Measurements from ENCODE around the gene ITGA5.

Gene ITGA5

DNA sequence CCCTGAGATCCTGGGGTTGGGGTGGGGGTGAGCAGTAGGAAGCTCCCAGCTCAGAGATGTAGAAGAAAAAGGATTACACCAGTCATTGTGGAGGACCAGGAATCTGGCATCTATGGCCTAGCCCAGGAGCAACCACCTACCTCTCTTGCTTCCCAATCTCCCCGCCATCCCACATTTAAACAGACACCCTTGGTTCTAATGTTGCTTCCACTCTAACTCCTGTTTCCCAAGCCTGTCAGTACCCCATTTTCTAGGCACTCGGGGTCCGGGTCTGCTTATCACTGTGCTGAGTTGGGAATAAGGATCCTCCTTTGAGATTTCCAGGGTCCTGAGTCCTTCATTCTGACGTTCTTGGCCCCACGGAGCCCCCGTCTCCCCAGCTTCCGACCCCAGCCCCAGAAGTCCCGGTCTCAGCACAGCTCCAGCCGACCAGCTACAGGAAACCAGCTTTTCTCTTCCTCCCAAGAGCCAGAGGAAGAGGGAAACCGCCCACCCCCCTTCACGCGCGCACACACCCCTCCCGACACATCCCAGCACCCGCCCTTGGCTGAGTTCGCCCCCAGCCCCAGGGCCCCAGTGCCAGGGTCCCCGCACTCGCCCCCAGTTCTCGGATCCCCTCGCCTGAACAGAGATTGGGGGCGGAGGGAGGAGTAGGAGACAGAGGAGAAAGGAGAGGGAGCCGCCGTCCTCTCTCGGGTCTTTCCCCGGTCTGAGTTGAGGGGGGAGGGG is 1.2 kb downstream of the ITGA5 start:
- no peak for TF ChIP-seq ZFX (IDR thresholded peaks at IDR 0.05; ENCODE audit: borderline replicate concordance)
- TF ChIP-seq, protein P1, sequence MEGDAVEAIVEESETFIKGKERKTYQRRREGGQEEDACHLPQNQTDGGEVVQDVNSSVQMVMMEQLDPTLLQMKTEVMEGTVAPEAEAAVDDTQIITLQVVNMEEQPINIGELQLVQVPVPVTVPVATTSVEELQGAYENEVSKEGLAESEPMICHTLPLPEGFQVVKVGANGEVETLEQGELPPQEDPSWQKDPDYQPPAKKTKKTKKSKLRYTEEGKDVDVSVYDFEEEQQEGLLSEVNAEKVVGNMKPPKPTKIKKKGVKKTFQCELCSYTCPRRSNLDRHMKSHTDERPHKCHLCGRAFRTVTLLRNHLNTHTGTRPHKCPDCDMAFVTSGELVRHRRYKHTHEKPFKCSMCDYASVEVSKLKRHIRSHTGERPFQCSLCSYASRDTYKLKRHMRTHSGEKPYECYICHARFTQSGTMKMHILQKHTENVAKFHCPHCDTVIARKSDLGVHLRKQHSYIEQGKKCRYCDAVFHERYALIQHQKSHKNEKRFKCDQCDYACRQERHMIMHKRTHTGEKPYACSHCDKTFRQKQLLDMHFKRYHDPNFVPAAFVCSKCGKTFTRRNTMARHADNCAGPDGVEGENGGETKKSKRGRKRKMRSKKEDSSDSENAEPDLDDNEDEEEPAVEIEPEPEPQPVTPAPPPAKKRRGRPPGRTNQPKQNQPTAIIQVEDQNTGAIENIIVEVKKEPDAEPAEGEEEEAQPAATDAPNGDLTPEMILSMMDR (IDR thresholded peaks at IDR 0.05), result no peak
- H3K27ac ChIP-seq, result no peak overlapping the region

DNA sequence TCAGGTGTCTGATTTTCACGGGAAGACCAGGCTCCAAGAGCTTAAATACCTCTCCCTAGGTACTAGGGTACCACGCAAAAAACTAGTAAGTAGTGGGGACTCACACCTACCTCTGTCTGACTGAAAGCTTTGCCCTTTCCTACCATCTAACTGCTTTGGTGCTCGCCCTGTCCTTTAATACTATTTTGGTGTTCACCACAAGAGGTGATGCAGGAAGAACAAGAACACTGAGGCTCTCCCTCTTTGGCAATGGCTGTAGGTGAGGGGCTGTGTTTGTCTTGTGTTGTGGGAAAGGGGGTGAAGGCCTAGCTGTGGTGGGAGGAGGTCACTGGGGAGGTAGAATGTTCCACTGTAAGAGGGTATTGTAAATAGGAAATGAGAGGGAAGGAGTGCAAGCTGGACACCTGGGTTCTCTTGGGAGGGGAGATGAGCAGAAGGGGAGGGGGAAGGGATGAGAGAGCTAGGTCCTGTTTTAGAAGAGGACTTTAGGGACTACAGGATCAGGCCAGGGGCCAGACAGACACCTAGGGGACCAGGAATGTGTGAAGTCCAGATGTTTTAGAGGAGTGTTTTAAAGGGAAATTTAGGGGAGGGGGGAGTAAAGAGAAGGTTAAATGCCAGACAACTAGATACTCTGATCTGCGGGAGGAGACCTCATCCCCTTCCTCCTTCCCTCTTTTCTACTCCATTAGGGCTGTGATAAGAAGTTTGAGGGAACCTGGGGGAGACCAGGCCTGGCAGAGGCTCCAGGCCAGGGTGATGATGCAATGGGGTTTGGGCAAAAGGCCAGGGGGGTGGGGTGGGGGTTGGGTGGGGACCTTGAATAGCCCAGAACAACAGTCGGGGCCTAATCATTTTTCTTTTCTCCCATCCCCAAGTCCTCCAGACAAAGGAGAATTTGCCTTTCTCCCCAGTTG is 2.1 kb downstream of the ITGA5 start:
- no peak overlapping the region for H3K27ac ChIP-seq
- TF ChIP-seq ZFX (IDR thresholded peaks at IDR 0.05; ENCODE audit: borderline replicate concordance), result no peak
- TF ChIP-seq, protein P1 (IDR thresholded peaks at IDR 0.05), result no peak

DNA sequence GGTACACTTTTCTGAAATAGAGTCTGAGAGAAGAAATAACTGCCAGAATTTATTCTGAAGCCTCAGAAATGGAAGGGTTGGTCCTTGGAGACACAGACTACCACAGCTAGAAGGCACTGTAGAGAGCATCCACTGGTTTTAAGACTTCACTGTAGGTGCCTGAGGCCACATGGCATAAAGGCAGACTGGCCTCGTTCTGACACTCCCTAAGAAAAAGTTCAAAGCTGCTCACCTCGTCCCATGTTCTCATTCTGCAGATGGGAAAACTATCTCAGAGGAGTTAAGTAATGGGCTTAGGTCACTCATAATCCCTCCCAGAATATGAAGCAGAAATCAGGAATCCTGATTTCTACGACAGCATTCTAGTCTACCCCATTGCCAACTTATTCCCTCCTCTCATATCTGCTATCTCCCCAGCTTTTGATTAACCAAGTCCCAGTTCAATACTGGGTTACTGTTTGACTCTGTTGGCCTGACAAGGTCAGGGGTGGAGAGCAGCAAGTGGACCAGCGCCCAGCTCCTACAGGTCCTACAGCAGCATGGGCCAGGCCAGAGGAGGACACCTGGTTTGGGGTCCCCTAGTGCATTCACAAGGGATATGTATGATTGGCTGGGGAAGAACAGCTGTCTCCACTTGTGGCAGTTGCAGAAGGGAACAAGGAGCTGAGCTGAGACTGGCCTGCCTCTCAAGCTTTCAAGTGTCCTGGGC is 3.7 kb downstream of the ITGA5 start:
- TF ChIP-seq, protein P1 (IDR thresholded peaks at IDR 0.05), result peak; percentile 18; the same call in 1 of the 2 replicates
- TF ChIP-seq ZFX (IDR thresholded peaks at IDR 0.05; ENCODE audit: borderline replicate concordance), result no peak
- peak overlapping the region; percentile 7; the same call in 1 of the 2 replicates for H3K27ac ChIP-seq

DNA sequence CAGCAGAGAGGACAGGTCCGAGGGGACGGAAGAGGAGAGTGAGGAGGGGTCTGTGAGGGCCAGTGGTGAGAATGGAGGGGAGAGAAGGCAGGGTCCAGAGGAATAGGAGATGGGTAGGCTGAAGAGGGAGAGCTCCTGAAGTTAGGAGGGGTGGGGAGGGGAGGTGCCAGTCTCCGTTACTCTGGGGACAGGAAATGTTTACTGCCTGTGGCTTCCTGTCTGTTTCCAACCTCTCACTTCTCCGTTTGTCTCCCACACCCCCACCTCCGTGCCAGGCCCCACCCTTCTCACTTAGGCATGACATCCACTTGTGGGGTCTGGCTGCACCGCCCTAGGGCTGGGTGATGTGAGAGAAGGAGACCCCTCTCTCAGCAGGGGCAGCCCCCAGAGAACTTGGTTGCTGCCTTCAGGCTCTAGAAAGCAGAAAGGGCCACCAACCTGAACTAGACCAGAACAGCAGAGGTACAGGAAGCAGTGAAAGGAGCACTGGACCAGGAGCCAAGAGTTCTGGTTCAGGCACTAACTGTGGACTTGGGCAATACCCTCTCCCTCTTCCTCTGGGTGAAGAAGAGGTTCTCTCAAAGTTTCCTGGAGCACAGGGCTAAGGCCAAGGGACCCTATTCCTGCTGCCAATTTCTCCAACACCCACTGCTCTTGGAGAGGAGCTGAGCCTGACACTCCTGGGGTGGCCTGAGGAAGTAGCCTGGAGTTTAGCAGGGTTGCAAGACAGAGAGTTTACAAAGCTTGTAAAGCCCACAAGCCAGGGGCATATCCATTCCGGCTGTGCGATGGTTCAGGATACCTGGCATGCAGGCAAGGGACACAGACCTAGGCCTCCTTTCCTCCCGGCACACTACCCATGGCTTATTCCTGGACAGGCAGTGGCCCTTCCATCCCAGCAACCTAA is 5.5 kb downstream of the ITGA5 start:
- no peak overlapping the region for H3K27ac ChIP-seq
- TF ChIP-seq ZFX (IDR thresholded peaks at IDR 0.05; ENCODE audit: borderline replicate concordance), result no peak
- TF ChIP-seq, protein P1 (IDR thresholded peaks at IDR 0.05), result no peak

DNA sequence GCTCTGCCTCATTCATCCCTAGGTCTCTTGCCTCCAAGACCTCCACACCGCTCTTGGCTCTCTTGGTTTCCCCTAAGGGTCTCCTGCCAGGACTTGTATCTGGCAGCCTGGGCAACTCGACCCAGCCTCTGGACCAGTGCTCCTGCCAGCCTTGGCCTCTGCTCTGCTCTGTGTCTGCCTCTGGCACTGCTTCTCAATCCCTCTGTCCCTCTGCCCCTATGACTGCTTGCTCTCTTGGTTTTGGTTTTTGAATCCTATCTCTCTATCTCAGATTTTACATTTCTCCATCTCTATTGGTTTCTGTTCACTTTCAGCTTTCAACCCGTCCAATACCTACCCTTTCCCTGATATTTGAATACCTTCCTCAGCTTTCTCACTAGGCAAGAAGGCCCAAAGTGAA is 6.3 kb downstream of the ITGA5 start:
- no peak overlapping the region for H3K27ac ChIP-seq
- TF ChIP-seq ZFX (IDR thresholded peaks at IDR 0.05; ENCODE audit: borderline replicate concordance), result no peak
- TF ChIP-seq, protein P1 (IDR thresholded peaks at IDR 0.05), result no peak

DNA sequence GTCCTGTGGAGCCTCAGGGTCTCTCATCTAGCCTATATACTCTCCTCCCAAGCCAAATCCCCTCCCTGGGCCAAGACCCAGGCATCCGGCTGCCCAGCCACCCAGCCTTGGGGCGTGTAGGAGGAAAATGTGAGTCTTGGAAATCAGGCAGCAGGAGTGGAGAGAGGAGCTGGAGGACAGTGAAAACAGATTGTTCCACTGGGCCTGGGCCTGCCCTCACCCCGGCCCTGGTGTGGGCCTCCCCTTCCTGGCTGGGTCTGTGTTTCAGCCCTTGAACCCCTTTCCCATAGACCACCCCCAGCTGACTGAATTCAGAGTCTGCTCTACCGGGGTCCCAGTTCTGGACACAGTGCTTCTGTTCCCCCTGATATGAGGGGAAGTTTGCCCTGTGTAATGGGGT is 6.7 kb downstream of the ITGA5 start:
- TF ChIP-seq ZFX (IDR thresholded peaks at IDR 0.05; ENCODE audit: borderline replicate concordance), result no peak
- TF ChIP-seq, protein P1 (IDR thresholded peaks at IDR 0.05), result no peak
- no peak overlapping the region for H3K27ac ChIP-seq
